Renal pelvis (tissue), 4 donors: Measurements from ENCODE around the gene EXO1. TPM values are rescaled to one million over a fixed set of nuclear protein-coding genes. Genes with fewer than 3 reads are reported as not detected.

Source experiments
- DNase-seq: peaks from one replicate; pipeline ENCODE4 v3.0.0-alpha.2; 2013
- polyA plus RNA-seq, 3 donors: library from polyadenylated mRNA; unstranded; fragments of 120-200 nt; gene quantifications; one replicate each; pipeline ENCODE4 v1.2.1, GENCODE V29; 2013; ENCODE audit not compliant: insufficient read length in 3 of 3

EXO1 gene
- polyA plus RNA-seq, 3 donors = 14.1 to 14.4 (median 14.2) TPM

- no peak for DNase-seq
Measured at GRCh38 chr1:241883159-241883558, 35.2 kb downstream of the EXO1 start.

- no peak for DNase-seq
Measured at GRCh38 chr1:241888232-241888631, 40.2 kb downstream of the EXO1 start.

- no peak for DNase-seq
Measured at GRCh38 chr1:241891296-241891695, 43.3 kb downstream of the EXO1 start.

GRCh38 chr1:241894016-241894415, 46.0 kb downstream of the EXO1 start:
- no peak for DNase-seq

GRCh38 chr1:241895013-241895412, 47.0 kb downstream of the EXO1 start:
- no peak for DNase-seq

GRCh38 chr1:241896670-241896962, 48.6 kb downstream of the EXO1 start:
- DNase-seq = no peak

- DNase-seq = no peak
Measured at GRCh38 chr1:241899210-241899609, 51.2 kb downstream of the EXO1 start.

GRCh38 chr1:241900381-241900780, 52.4 kb downstream of the EXO1 start:
- DNase-seq = no peak

GRCh38 chr1:241902391-241903065, 54.5 kb downstream of the EXO1 start:
- peak; percentile 20 for DNase-seq

GRCh38 chr1:241916196-241916595, 68.2 kb downstream of the EXO1 start:
- DNase-seq = no peak

- no peak for DNase-seq
Measured at GRCh38 chr1:241917487-241917886, 69.5 kb downstream of the EXO1 start.

- no peak for DNase-seq
Measured at GRCh38 chr1:241918879-241919278, 70.9 kb downstream of the EXO1 start.

- DNase-seq = no peak
Measured at GRCh38 chr1:241924080-241924808, 76.2 kb downstream of the EXO1 start.

GRCh38 chr1:241926141-241926540, 78.1 kb downstream of the EXO1 start:
- DNase-seq = no peak

GRCh38 chr1:241927321-241927720, 79.3 kb downstream of the EXO1 start:
- DNase-seq = no peak

- DNase-seq = no peak
Measured at GRCh38 chr1:241932845-241933244, 84.8 kb downstream of the EXO1 start.

GRCh38 chr1:241934201-241934848, 86.3 kb downstream of the EXO1 start:
- peak; percentile 69 for DNase-seq

- no peak for DNase-seq
Measured at GRCh38 chr1:241934866-241935265, 86.9 kb downstream of the EXO1 start.

Other genes starting within 250 kb of the EXO1 start
- gene CHML, start 207.8 kb upstream of the EXO1 start, polyA plus RNA-seq = 10 to 100 TPM; 21.9 to 25.1 (median 23.2) TPM
- gene OPN3, start 207.8 kb upstream of the EXO1 start, polyA plus RNA-seq = 10 to 100 TPM; 35.6 to 49.4 (median 40.6) TPM
- gene WDR64, start 195.9 kb upstream of the EXO1 start, polyA plus RNA-seq = under 1 TPM; 0.31 to 0.94 (median 0.56) TPM
- gene BECN2, start 109.6 kb downstream of the EXO1 start, polyA plus RNA-seq = not detected
- 1 to 10 TPM in 1 of 3 donors, under 1 TPM in 2; 0.68 to 1.2 (median 0.95) TPM for gene MAP1LC3C, start 150.9 kb downstream of the EXO1 start, polyA plus RNA-seq